Gastrocnemius medialis (tissue), 4 donors: Measurements from ENCODE around the gene PPIL6.
"Not testable (repeated sequence)": the region's sequence is repeated elsewhere in the genome, so short reads cannot be mapped to it uniquely, and the experiment has no call there.

Experiments
- POLR2A ChIP-seq, 2 donors: fragments of 450-650 bp; IDR thresholded peaks; one replicate each; pipeline ENCODE4 v1.6.1; 2017; ENCODE audit warnings: antibody characterized with exemption in 2 of 2, mild to moderate bottlenecking in 2 of 2, moderate library complexity in 2 of 2
- TF ChIP-seq, protein P1 (sequence below), 5 experiments: fragments of 450-650 bp in 3 of 5; fragments of 200-600 bp in 2 of 5; sonication (generic) in 2 of 5; IDR thresholded peaks in 4 of 5; conservative IDR thresholded peaks in 1 of 5; 1 replicate in 4 of 5; 2 replicates in 1 of 5; pipeline ENCODE4 v1.5.1; 2016 to 2019; ENCODE audit warnings: antibody characterized with exemption in 5 of 5, mild to moderate bottlenecking in 3 of 5, moderate library complexity in 3 of 5

DNA sequence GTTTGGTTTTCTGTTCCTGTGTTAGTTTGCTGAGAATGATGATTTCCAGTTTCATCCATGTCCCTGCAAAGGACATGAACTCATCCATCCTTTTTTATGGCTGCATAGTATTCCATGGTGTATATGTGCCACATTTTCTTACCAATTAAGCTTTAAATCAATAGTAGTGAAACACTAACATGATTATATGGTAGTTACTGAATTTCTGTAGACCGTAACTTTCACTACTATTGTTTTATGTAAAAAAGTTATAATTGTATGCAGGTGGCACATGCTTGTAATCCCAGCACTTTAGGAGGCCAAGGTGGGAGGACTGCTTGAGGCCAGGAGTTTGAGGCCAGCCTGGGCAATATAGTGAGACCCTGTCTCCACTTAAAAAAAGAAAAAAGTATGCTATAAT, 20.8 kb upstream of the PPIL6 start:
- TF ChIP-seq POLR2A (IDR thresholded peaks at IDR 0.05) = not testable (repeated sequence)
- TF ChIP-seq, protein P1, sequence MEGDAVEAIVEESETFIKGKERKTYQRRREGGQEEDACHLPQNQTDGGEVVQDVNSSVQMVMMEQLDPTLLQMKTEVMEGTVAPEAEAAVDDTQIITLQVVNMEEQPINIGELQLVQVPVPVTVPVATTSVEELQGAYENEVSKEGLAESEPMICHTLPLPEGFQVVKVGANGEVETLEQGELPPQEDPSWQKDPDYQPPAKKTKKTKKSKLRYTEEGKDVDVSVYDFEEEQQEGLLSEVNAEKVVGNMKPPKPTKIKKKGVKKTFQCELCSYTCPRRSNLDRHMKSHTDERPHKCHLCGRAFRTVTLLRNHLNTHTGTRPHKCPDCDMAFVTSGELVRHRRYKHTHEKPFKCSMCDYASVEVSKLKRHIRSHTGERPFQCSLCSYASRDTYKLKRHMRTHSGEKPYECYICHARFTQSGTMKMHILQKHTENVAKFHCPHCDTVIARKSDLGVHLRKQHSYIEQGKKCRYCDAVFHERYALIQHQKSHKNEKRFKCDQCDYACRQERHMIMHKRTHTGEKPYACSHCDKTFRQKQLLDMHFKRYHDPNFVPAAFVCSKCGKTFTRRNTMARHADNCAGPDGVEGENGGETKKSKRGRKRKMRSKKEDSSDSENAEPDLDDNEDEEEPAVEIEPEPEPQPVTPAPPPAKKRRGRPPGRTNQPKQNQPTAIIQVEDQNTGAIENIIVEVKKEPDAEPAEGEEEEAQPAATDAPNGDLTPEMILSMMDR (IDR thresholded peaks at IDR 0.05 in 4 of 5, conservative IDR thresholded peaks at IDR 0.05 in 1 of 5) = not testable (repeated sequence)
